H1 (cell line): ENCODE results near the gene HPX. TPM values are rescaled to one million over a fixed set of nuclear protein-coding genes. Genes with fewer than 3 reads are reported as not detected.
A peak's percentile ranks its signal among the peaks of the same experiment; 100 is the strongest.

Experiments used
- BACH1 ChIP-seq: IDR thresholded peaks from 2 replicates; pipeline ENCODE4 v1.6.1; 2012; ENCODE audit warnings: low read length, improper control_type of control experiment
- CBX5 ChIP-seq: fragments of 300-800, 300-1000 bp; sonication (generic); IDR thresholded peaks from 2 replicates; pipeline ENCODE4 v1.7.1; 2016; ENCODE audit warnings: antibody characterized with exemption, low read length, low read depth
- EZH2 ChIP-seq: fragments of 200-600 bp; sonication (generic); IDR thresholded peaks from 2 replicates; pipeline ENCODE4 v1.7.1; 2012; ENCODE audit warnings: low read depth, mild to moderate bottlenecking, moderate library complexity, low read length, inconsistent platforms; ENCODE audit not compliant: severe bottlenecking
- JUND ChIP-seq: IDR thresholded peaks from 2 replicates; pipeline ENCODE4 v1.6.1; 2011; ENCODE audit warnings: mild to moderate bottlenecking, improper control_type of control experiment, low read length
- KDM4A ChIP-seq: IDR thresholded peaks from one replicate; pipeline ENCODE4 v1.7.1; 2012; ENCODE audit warnings: low read depth, mild to moderate bottlenecking, moderate library complexity, low read length, inconsistent platforms; ENCODE audit not compliant: severe bottlenecking
- MAFK ChIP-seq: IDR thresholded peaks from 2 replicates; pipeline ENCODE4 v1.6.1; 2012; ENCODE audit warnings: low read depth, mild to moderate bottlenecking, improper control_type of control experiment, low read length
- POLR2A ChIP-seq, 2 experiments: IDR thresholded peaks; 1 replicate in 1 of 2; 2 replicates in 1 of 2; pipeline ENCODE4 v1.6.1; 2011; ENCODE audit warnings: low read depth in 2 of 2, low read length in 2 of 2, mild to moderate bottlenecking in 2 of 2; ENCODE audit errors: control extremely low read depth in 1 of 2
- SP1 ChIP-seq: IDR thresholded peaks from 2 replicates; pipeline ENCODE4 v1.6.1; 2011; ENCODE audit warnings: low read depth, low read length
- SUZ12 ChIP-seq: fragments of 200-600 bp; sonication (generic); IDR thresholded peaks from 2 replicates; pipeline ENCODE4 v1.6.1; 2012; ENCODE audit warnings: mild to moderate bottlenecking, inconsistent platforms, low read length, moderate library complexity, mixed read lengths
- YY1 ChIP-seq: IDR thresholded peaks from 2 replicates; pipeline ENCODE4 v1.6.1; 2011; ENCODE audit warnings: low read depth, mild to moderate bottlenecking, low read length
- polyA plus RNA-seq, 7 experiments: library from polyadenylated mRNA; depleted of rRNA in 3 of 7; stranded (reverse) in 5 of 7; unstranded in 2 of 7; fragments of >200 nt in 5 of 7; fragments of 200-250 nt in 2 of 7; gene quantifications; 1 replicate in 5 of 7; 2 replicates in 1 of 7; 4 replicates in 1 of 7; pipeline versions ENCODE4 v1.2.1 to v1.2.3, GENCODE V29; 2011 to 2013; ENCODE audit warnings: missing spikeins in 2 of 7, mixed read lengths in 2 of 7
- total RNA-seq: library from RNA; stranded (reverse); fragmentation: NEBNext Ultra II Directional; extraction: Animal tissue kit (Norgen Biotek cat#: 25700); gene quantifications from 2 replicates; pipeline ENCODE4 v1.2.1, GENCODE V29; 2021
- TF ChIP-seq, protein P1 (sequence below): fragments of 300-600 bp; sonication (generic); IDR thresholded peaks from 2 replicates; pipeline ENCODE4 v1.7.1; 2012; ENCODE audit warnings: low read length, moderate library complexity, mild to moderate bottlenecking, inconsistent platforms; ENCODE audit not compliant: insufficient replicate concordance

HPX gene
- total and polyA plus RNA-seq, 2 of the 8 experiments (the other 6 are each of a cell fraction or from before 2014, with no cell fraction given) = 0.80 to 0.97 TPM

DNA sequence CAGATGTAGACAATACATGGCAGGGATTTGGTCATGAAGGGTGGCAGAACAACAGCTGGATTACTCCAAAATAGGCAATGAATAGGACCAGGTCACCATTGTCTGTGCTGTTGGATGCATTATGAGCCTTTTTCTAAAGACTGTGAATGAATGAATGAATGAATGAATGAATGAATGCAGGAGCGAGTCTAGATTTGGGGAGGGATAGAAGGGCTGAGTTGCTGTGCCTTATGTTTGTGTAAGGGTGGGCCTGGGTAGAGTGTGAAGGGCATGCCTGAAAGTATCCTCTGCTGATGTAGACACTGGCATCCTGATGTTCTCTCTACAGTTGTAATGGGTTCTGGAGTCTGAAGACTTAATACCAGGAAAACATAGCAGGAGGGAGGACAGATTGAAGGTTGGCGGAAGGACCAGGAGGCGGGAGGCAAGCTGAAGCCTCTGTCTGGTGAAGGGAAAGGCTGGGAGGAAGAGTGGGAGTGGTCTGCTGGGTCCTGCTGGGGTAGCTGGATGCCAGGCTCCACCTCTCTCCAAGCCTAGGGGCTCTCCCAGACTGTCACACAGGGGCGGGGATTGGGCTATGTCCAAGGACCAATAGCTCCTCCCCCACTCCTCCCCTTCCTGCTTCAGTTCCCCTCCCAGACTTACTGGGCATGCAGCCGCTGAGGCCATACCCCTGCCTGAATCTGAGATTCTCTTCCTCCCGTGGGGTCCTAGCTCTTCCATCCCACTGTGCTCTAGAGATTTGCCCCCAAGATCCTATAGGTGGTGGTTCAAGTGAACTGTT, 28.1 kb upstream of the HPX start (continued):
- TF ChIP-seq, protein P1, sequence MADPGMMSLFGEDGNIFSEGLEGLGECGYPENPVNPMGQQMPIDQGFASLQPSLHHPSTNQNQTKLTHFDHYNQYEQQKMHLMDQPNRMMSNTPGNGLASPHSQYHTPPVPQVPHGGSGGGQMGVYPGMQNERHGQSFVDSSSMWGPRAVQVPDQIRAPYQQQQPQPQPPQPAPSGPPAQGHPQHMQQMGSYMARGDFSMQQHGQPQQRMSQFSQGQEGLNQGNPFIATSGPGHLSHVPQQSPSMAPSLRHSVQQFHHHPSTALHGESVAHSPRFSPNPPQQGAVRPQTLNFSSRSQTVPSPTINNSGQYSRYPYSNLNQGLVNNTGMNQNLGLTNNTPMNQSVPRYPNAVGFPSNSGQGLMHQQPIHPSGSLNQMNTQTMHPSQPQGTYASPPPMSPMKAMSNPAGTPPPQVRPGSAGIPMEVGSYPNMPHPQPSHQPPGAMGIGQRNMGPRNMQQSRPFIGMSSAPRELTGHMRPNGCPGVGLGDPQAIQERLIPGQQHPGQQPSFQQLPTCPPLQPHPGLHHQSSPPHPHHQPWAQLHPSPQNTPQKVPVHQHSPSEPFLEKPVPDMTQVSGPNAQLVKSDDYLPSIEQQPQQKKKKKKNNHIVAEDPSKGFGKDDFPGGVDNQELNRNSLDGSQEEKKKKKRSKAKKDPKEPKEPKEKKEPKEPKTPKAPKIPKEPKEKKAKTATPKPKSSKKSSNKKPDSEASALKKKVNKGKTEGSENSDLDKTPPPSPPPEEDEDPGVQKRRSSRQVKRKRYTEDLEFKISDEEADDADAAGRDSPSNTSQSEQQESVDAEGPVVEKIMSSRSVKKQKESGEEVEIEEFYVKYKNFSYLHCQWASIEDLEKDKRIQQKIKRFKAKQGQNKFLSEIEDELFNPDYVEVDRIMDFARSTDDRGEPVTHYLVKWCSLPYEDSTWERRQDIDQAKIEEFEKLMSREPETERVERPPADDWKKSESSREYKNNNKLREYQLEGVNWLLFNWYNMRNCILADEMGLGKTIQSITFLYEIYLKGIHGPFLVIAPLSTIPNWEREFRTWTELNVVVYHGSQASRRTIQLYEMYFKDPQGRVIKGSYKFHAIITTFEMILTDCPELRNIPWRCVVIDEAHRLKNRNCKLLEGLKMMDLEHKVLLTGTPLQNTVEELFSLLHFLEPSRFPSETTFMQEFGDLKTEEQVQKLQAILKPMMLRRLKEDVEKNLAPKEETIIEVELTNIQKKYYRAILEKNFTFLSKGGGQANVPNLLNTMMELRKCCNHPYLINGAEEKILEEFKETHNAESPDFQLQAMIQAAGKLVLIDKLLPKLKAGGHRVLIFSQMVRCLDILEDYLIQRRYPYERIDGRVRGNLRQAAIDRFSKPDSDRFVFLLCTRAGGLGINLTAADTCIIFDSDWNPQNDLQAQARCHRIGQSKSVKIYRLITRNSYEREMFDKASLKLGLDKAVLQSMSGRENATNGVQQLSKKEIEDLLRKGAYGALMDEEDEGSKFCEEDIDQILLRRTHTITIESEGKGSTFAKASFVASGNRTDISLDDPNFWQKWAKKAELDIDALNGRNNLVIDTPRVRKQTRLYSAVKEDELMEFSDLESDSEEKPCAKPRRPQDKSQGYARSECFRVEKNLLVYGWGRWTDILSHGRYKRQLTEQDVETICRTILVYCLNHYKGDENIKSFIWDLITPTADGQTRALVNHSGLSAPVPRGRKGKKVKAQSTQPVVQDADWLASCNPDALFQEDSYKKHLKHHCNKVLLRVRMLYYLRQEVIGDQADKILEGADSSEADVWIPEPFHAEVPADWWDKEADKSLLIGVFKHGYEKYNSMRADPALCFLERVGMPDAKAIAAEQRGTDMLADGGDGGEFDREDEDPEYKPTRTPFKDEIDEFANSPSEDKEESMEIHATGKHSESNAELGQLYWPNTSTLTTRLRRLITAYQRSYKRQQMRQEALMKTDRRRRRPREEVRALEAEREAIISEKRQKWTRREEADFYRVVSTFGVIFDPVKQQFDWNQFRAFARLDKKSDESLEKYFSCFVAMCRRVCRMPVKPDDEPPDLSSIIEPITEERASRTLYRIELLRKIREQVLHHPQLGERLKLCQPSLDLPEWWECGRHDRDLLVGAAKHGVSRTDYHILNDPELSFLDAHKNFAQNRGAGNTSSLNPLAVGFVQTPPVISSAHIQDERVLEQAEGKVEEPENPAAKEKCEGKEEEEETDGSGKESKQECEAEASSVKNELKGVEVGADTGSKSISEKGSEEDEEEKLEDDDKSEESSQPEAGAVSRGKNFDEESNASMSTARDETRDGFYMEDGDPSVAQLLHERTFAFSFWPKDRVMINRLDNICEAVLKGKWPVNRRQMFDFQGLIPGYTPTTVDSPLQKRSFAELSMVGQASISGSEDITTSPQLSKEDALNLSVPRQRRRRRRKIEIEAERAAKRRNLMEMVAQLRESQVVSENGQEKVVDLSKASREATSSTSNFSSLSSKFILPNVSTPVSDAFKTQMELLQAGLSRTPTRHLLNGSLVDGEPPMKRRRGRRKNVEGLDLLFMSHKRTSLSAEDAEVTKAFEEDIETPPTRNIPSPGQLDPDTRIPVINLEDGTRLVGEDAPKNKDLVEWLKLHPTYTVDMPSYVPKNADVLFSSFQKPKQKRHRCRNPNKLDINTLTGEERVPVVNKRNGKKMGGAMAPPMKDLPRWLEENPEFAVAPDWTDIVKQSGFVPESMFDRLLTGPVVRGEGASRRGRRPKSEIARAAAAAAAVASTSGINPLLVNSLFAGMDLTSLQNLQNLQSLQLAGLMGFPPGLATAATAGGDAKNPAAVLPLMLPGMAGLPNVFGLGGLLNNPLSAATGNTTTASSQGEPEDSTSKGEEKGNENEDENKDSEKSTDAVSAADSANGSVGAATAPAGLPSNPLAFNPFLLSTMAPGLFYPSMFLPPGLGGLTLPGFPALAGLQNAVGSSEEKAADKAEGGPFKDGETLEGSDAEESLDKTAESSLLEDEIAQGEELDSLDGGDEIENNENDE = no peak
- TF ChIP-seq BACH1 (no peak), SUZ12 (no peak), JUND (no peak), YY1 (no peak), KDM4A (no peak), EZH2 (no peak), CBX5 (no peak), SP1 (peak; percentile 58; the same call in 1 of the 2 replicates), MAFK (no peak), POLR2A (IDR thresholded peaks at IDR 0.05; ENCODE audit: control extremely low read depth in 1 of 2, low read depth in 2 of 2, low read length in 2 of 2) (peak in 1 of 2 experiments; percentile 88; a peak in 2 of 3 replicates)
